ENCODE results near the gene ZMIZ1.
"Not testable (repeated sequence)": the region's sequence is repeated elsewhere in the genome, so short reads cannot be mapped to it uniquely, and the experiment has no call there.

Gene ZMIZ1

DNA sequence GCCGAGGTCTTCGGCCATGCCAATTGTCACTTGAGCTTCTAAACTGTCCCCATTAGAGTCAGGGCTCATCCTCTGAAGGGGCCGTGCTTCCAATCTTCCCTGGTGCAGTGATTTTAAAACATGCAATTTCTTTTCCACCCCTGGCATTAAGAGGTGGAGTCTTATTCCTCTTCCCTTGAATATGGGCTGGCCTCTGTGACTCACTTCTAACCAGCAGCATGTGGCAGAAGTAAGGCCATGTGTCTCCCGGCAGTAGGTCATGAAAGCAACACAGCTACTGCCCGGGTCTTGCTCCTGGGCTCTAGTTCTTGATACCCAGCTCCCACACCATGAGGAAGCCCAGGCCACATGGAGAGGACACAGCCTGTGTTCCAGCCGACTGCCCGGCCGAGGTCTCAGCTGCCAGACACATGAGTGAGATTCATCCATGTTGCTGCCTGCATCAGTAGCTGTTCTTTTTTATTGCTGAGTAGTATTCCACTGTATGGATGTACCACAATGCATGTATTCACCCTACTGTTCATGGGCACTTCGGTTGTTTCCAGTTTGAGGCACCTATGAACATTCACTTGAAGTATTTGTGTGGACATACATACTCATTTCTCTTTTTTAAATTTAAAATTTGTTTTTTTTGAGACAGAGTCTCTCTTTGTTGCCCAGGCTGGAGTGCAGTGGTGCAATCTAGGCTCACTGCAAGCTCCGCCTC, 264.0 kb downstream of the ZMIZ1 start:
- DNase-seq = not testable (repeated sequence)

DNA sequence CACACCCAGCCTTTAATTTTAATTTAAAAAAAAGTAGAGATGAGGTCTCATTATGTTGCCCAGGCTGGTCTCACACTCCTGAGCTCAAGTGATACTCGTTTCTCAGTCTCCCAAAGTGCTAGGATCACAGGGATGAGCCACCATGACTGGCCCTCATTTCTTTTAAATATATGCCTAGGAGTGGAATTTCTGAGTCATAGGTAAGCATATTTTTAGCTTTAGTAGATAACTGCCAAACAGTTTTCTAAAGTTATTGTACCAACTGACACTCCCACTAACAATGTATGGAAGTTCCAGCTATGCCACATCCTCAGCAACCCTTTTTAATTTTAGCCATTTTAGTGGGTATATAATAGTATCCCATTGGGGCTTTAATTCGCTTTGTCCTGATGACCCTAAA, 264.7 kb downstream of the ZMIZ1 start:
- no peak for DNase-seq

DNA sequence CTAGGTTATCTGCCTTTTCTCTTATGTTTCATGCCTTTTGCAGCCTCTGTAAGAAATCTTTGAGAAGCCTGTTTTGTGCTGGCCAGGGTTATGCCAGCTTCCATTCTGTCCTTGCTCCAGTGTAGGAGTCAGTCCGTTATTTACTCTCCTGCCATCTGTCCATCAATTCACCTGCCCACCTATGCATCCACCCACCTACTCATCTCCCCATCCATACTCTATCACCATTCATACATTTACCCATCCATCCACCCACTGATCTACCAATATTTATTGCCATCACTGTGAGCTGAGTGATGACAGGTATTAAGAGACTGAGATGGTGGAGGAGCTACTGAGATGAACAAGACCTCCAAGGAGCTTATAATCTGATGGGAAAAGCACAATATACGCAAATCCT, 265.8 kb downstream of the ZMIZ1 start:
- DNase-seq = no peak

- DNase-seq = no peak
Observed at GRCh38 chr10:79335094-79335469, 266.3 kb downstream of the ZMIZ1 start.

DNA sequence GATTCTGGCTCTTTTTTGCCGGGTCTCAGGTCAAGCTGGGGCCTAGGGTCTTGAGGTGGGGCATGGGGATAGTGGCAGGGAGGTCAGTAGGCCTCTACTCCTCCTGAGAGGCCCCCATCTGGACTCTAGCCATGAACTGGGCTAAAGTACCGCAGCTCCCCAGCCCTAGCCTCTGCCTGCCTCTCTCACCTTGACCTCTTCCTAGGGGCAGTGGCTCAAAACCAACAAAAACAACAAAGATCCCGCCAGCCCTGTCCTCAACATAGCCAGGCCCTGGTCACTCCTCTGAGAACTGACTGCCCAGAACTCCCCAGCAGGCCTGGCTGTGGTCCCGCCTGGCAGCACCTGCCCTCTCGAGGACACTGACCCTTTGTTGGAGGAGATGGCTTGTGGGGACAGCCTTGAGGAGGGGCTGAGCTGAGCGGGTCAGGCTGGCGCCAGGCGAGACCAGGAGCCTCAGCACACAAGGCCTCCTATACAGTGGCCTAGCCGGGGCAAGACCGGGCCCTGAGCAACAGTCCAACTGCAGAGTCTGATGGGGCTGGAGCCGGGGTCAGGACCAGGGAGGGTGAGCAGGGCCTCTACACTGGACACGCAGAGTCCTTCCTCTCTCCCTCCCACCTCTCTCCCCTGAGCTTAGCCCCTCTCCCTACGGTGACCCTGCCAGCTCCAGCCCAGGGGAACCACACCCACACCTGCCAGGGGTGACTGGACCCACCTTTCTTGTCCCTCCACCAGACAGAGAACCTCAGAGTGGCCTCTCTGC, 266.9 kb downstream of the ZMIZ1 start:
- no peak for DNase-seq

- no peak for DNase-seq
Observed at GRCh38 chr10:79336276-79336675, 267.5 kb downstream of the ZMIZ1 start.

DNA sequence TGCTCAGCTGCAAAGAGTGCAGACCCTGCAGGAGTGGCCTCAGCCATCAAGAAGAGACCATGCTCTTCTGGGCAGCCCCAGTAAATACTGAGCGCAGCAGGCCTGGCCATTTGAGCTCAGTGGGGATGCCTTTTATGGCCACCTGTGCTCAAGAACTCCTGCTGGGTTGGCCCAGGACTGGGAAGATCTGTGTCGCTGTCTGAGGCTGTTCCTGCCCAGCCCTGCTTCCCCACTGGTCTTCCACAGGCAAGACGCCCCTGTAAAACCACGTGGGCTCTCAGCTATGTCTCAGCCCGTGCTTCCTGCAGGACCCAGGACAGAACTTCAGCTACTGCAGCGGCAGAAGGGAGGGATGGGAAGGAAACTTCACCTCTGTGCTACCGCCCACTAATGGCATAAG, 268.0 kb downstream of the ZMIZ1 start:
- DNase-seq = no peak

- DNase-seq = not testable (repeated sequence)
Observed at GRCh38 chr10:79337783-79338469, 269.2 kb downstream of the ZMIZ1 start.

GRCh38 chr10:79339266-79339665, 270.5 kb downstream of the ZMIZ1 start:
- DNase-seq = no peak

- DNase-seq = no peak
Observed at GRCh38 chr10:79340646-79341244, 272.0 kb downstream of the ZMIZ1 start.

- peak; percentile 24 for DNase-seq
Observed at GRCh38 chr10:79342295-79342761, 273.6 kb downstream of the ZMIZ1 start.

DNA sequence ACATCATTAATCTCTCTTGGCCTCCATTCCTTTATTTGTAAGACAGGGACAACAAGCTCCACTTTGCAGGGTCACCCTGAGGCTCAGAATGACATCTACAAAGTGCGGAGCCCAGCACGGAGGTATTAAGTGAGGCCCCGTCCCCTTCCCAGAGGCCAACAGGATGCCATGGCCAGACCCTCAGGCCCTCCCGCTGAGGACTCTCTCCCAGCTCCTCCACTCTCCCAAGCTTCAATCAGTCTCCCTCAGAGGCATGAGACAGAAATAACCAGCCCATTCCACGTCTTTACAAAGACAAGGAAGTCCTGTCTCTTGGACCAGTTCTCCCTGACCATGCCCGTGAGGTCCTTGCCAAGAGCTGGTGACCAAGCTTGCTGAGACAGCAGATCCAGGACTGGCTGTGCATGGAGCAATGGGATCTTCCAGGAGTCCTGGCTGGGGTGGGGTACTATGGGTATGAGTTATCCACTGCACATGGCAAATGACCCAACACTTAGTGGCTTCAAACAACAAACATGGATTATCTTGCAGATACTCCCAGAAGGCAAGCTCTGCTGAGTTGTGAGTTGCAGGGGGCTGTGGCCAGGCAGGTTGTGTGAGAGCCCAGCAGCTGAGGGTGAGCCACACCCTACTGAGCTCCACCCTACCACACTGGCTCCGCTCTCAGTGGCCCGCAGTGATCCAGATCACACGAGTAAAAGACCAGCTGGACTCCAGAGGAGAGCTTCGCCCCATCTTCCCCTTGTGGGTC, 274.2 kb downstream of the ZMIZ1 start:
- peak; percentile 28 for DNase-seq

DNA sequence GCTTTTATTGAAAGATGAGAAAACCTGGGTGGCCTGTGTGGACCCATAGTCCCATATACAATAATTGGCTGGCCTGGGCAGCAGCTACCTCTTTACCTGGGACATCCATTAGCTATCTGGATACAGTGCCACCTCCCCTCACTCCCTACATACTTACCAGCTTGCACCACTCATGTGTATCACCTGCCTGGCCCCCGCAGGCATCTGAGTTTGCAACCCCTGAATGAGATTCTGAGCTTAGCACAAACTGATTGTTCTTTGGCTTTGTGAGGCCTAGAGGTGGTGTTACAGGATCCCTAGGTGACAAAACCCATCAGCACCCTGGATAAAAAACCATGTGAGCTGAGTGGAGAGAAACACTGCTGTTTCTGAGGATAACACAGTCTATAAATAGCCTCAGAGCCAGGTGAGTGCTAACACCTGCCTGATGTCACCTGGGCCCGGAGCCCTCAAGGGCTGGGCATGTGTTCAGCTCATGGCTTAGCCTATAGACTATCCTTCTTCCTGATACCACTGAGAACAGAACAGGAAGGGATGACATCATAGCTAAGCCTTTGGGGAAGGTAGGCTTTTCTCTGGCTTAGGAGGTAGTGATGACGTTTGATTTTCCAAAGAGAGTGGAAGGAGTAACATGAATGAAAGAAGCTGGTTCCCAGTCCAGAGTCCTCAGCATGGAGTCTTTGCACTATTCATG, 275.9 kb downstream of the ZMIZ1 start:
- DNase-seq = peak; percentile 18

DNA sequence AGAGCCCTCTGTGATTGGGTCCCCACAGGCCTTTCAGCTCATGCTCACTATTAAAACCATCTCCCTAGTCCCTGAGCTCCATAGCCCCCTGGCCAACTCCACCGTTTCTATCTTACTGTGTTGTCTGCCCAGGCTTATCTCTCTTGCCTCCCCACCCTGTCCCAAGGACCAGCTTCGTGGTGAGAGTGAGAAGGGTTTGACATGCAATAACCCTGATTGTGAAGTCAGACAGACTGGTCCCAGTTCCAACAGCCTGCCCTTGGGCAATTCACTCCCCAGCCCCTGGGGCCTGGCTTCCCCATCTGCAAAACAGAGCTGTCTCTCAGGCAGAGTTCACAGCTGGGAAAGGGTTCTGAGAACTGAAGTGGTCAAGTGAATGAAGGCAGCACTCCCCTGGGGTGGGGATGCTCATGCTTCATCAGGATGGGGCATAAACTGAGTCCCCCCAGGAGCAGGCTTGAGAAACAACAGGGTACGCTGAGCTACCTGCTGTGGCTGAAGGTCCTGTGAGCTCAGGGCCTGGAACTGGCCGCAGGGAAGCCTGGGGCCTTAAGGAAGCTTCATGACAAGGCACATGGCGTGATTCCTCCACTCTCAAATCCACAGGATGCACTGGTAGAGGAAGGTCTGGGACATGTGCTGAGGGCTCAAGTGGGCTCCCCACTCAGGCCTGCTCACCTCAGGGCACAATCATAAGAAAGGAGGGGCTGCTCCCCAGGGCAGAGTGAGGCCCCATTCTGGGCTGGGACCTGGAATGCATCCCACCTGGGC, 276.7 kb downstream of the ZMIZ1 start:
- DNase-seq = no peak

- DNase-seq = no peak
Observed at GRCh38 chr10:79346012-79346340, 277.2 kb downstream of the ZMIZ1 start.

DNA sequence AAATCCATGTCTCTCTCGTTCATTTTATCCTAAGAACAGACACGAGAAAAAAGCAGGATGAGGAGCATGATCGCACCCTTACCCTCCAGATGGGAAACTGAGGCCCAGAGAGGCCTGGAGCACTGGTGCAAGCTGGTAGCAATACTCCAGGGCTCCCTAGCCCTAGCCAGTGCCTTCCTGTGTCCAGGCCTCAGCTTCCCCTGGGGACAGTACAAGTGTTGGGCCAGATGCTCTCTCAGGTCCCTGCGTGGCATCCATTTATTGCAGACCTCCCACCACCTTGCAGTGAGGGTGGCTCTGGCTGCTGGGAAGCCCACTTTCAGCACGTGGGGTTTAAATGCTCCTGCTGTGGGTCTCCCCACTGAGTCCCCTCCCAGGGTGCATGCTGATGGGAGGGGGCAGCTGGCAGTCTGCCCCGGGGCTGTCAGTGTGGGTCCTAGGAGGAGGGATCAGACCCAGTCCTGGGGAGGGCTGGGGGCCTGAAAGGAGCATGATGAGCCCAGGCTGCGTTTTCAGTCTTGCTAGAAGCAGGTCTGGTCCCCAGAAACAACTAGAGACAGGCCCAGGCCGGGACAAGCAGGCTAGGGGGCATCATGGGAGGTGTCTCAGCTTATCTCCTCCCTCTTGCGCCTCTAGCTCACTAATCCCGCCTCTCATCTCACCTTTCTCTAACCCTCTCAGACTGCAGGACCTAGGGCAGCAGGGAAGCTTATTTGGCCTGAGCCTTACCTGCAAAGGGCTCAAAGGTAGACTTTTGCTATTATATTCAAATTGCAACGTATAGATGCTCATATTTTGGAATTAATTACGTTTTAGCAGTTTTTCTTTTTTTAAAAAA, 277.8 kb downstream of the ZMIZ1 start:
- DNase-seq = peak; percentile 45

DNA sequence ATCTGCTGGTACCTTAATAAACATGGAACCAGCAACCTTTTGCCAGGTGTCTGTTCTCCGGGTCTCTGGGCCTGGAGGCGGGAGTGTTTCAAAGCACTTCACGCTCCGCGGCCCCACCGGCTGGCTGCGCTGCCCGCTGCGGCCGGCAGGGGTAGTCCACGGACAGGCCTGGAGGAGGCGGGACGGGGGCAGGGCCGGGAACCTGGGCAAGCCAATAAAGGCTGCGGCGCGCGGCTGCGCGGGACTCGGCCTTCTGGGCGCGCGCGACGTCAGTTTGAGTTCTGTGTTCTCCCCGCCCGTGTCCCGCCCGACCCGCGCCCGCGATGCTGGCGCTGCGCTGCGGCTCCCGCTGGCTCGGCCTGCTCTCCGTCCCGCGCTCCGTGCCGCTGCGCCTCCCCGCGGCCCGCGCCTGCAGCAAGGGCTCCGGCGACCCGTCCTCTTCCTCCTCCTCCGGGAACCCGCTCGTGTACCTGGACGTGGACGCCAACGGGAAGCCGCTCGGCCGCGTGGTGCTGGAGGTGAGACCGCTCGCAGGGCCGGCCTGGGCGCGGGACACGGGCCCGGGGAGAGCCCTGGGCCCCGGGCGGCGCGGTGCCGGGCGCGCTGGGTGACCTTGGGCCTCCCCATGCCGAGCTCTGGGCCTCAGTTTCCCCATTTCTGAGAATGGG, 278.6 kb downstream of the ZMIZ1 start, which contains the start of gene PPIF:
PPIF (plus strand) TSS at position 244 of the 668 bp plus-strand sequence; CDS start at position 324, 80 bp downstream.
- DNase-seq = peak; percentile 96

GRCh38 chr10:79347894-79348639, 279.3 kb downstream of the ZMIZ1 start:
- peak; percentile 74 for DNase-seq

DNA sequence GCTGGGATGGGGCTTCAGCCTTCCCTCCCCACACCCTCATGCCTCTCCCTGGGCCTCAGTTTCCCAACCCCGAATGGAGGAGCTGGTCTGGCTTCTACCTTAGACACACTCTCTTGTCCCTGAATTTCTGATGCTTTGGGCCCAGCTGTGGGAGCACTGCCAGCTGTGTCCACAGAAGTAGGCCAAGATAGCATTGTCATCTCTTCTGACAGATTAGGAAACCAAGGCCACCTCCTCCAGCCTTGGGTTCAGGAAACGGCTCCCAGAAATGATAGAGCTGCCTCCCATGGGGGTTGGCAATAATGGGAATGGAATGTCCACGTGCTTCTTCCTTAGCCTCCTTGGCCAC, 279.8 kb downstream of the ZMIZ1 start:
- DNase-seq = no peak
